HepG2 (cell line): ENCODE results near the gene RIBC1. TPM values are rescaled to one million over a fixed set of nuclear protein-coding genes. Genes with fewer than 3 reads are reported as not detected.

ENCODE experiments used
- ATAC-seq: fragments of 200-7000 bp; cut with Tn5 transposase; 3 replicates; pipeline ENCODE4 v1.9.1; 2020; ENCODE audit warnings: mild to moderate bottlenecking, moderate library complexity
- BruUV-seq: library from RNA; stranded (reverse); fragments of 400-500 nt; replicated peaks from 2 replicates; lab custom pipeline; 2021; lab: Mats Ljungman, UMichigan
- CTCF ChIA-PET: fragments of 300-600 bp; formaldehyde crosslinking; extraction: SDS; loops from one replicate; lab custom pipeline; 2021; ENCODE audit warnings: low total read pairs, inconsistent platforms, low intra/inter-chr PET ratio; lab: Yijun Ruan, JAX
- POLR2A ChIA-PET: fragments of 350-600 bp; sonication (Branson Sonifier 250); formaldehyde crosslinking; loops from one replicate; lab custom pipeline; 2020; ENCODE audit warnings: antibody characterized with exemption, inconsistent platforms; lab: Yijun Ruan, JAX
- DNase-seq: peaks from one replicate; pipeline ENCODE4 v3.0.0-alpha.2; 2015; ENCODE audit warnings: low spot score
- FAIRE-seq: peaks from 3 replicates; lab custom pipeline; 2011; peaks lifted over from hg19 to GRCh38; lab: Jason Lieb, UNC
- H2AFZ ChIP-seq: one replicate; pipeline ENCODE4 v1.6.1; 2011; ENCODE audit warnings: low read length, inconsistent platforms
- H3K27ac ChIP-seq: fragments of 300-600 bp; 3 replicates; pipeline ENCODE4 v1.8.0; 2011; ENCODE audit warnings: mixed run types, mild to moderate bottlenecking, mixed read lengths, low read length, inconsistent platforms; ENCODE audit not compliant: insufficient read depth; ENCODE audit errors: extremely low read length
- H3K27me3 ChIP-seq, 2 experiments: fragments of 200-600 bp in 1 of 2; 2 replicates in 1 of 2; 3 replicates in 1 of 2; pipeline versions ENCODE4 v1.6.0 to v1.8.0; 2011; ENCODE audit warnings: low read length in 2 of 2, mild to moderate bottlenecking in 2 of 2, moderate library complexity in 2 of 2, inconsistent platforms in 1 of 2; ENCODE audit not compliant: insufficient read depth in 2 of 2, control insufficient read depth in 1 of 2
- H3K36me3 ChIP-seq, 2 experiments: fragments of 200-600 bp in 1 of 2; replicated peaks in 1 of 2; 2 replicates in 1 of 2; 3 replicates in 1 of 2; pipeline versions ENCODE4 v1.5.1 to v1.8.0; 2011; ENCODE audit warnings: low read length in 2 of 2, inconsistent platforms in 1 of 2; ENCODE audit not compliant: insufficient read depth in 2 of 2, control insufficient read depth in 1 of 2
- H3K4me1 ChIP-seq: 2 replicates; pipeline ENCODE4 v1.5.1; 2012; ENCODE audit warnings: low read length, inconsistent platforms; ENCODE audit not compliant: insufficient read depth
- H3K4me2 ChIP-seq: 2 replicates; pipeline ENCODE4 v1.6.0; 2011; ENCODE audit warnings: low read depth, low read length, inconsistent platforms
- H3K4me3 ChIP-seq, 3 experiments: fragments of 200-600 bp in 1 of 3; sonication (generic), shearing (Covaris generic) in 1 of 3; replicated peaks in 1 of 3; 2 replicates each; pipeline ENCODE4 v1.5.1; 2011 to 2016; ENCODE audit warnings: low read length in 3 of 3, inconsistent platforms in 2 of 3, low read depth in 2 of 3, mild to moderate bottlenecking in 2 of 3, control low read depth in 1 of 3, mixed read lengths in 1 of 3; ENCODE audit not compliant: insufficient read depth in 1 of 3
- H3K79me2 ChIP-seq: one replicate; pipeline ENCODE4 v1.6.1; 2011; ENCODE audit warnings: low read length, inconsistent platforms; ENCODE audit not compliant: insufficient read depth
- H3K9ac ChIP-seq: 2 replicates; pipeline ENCODE4 v1.6.0; 2011; ENCODE audit warnings: mild to moderate bottlenecking, low read depth, low read length, inconsistent platforms; ENCODE audit not compliant: insufficient read depth
- H3K9me3 ChIP-seq: 2 replicates; pipeline ENCODE4 v1.5.1; 2012; ENCODE audit warnings: mild to moderate bottlenecking, low read length
- H4K20me1 ChIP-seq: 2 replicates; pipeline ENCODE4 v1.6.0; 2011; ENCODE audit warnings: inconsistent platforms, mild to moderate bottlenecking, low read length, moderate library complexity; ENCODE audit not compliant: insufficient read depth
- CEBPG ChIP-seq: IDR thresholded peaks from 2 replicates; pipeline ENCODE4 v1.6.1; 2016
- CREB1 ChIP-seq, 2 experiments: fragments of 450-650 bp in 1 of 2; IDR thresholded peaks; 2 replicates each; pipeline ENCODE4 v1.6.1; 2016 to 2017; ENCODE audit warnings: control low read depth in 1 of 2, mild to moderate bottlenecking in 1 of 2, missing compliant biosample characterization in 1 of 2, missing genetic modification characterization in 1 of 2
- FLYWCH1 ChIP-seq: sonication (generic); formaldehyde crosslinking; IDR thresholded peaks from 2 replicates; pipeline ENCODE4 v1.8.1; 2023; ENCODE audit warnings: mild to moderate bottlenecking, missing genetic modification reagents
- FOXK1 ChIP-seq: sonication (generic); formaldehyde crosslinking; IDR thresholded peaks from 2 replicates; pipeline ENCODE4 v1.4.0; 2020; ENCODE audit warnings: low read depth, missing genetic modification reagents, borderline replicate concordance
- GFI1 ChIP-seq: sonication (generic); formaldehyde crosslinking; IDR thresholded peaks from 2 replicates; pipeline ENCODE4 v1.5.0; 2020; ENCODE audit warnings: missing genetic modification reagents, mild to moderate bottlenecking, borderline replicate concordance
- PHF8 ChIP-seq: sonication (generic); formaldehyde crosslinking; IDR thresholded peaks from 2 replicates; pipeline ENCODE4 v1.5.0; 2020; ENCODE audit warnings: missing genetic modification reagents
- POLR2A ChIP-seq, 2 experiments: IDR thresholded peaks; 2 replicates each; pipeline ENCODE4 v1.6.1; 2011; ENCODE audit warnings: low read depth in 2 of 2, low read length in 2 of 2, mild to moderate bottlenecking in 1 of 2, moderate library complexity in 1 of 2; ENCODE audit not compliant: insufficient read depth in 1 of 2
- RBFOX2 ChIP-seq: fragments of 200-400 bp; formaldehyde crosslinking; IDR thresholded peaks from 2 replicates; pipeline ENCODE4 v1.6.1; 2017; ENCODE audit warnings: low read depth, mild to moderate bottlenecking, low read length
- SAFB2 ChIP-seq: sonication (generic); formaldehyde crosslinking; IDR thresholded peaks from 2 replicates; pipeline ENCODE4 v1.5.1; 2020; ENCODE audit warnings: missing genetic modification reagents, low read depth, mild to moderate bottlenecking, borderline replicate concordance
- SIX4 ChIP-seq: sonication (generic); formaldehyde crosslinking; IDR thresholded peaks from 2 replicates; pipeline ENCODE4 v1.4.0; 2020; ENCODE audit warnings: missing genetic modification reagents
- SMYD3 ChIP-seq: sonication (generic); formaldehyde crosslinking; IDR thresholded peaks from 2 replicates; pipeline ENCODE4 v1.8.1; 2023; ENCODE audit warnings: mild to moderate bottlenecking, missing genetic modification reagents
- YEATS2 ChIP-seq: sonication (generic); formaldehyde crosslinking; IDR thresholded peaks from 2 replicates; pipeline ENCODE4 v1.4.0; 2020; ENCODE audit warnings: missing genetic modification reagents, borderline replicate concordance
- YEATS4 ChIP-seq: sonication (generic); formaldehyde crosslinking; IDR thresholded peaks from 2 replicates; pipeline ENCODE4 v1.4.0; 2020; ENCODE audit warnings: missing genetic modification reagents, borderline replicate concordance
- ZFY ChIP-seq: sonication (generic); formaldehyde crosslinking; IDR thresholded peaks from 2 replicates; pipeline ENCODE4 v1.4.0; 2020; ENCODE audit warnings: missing genetic modification reagents
- ZNF468 ChIP-seq: sonication (generic); formaldehyde crosslinking; IDR thresholded peaks from 2 replicates; pipeline ENCODE4 v1.8.0; 2022; ENCODE audit warnings: mild to moderate bottlenecking, moderate library complexity, missing genetic modification reagents
- WGBS: methylation state at CpG from one replicate; pipeline ENCODE4 v1.1.6; 2017; ENCODE audit warnings: low lambda C conversion rate; 5-methylcytosine and 5-hydroxymethylcytosine counted together
- in situ Hi-C: cut with HindIII; loops from 2 replicates; pipeline ENCODE4 v1.10.0; 2017; ENCODE audit warnings: low pct_unique_long_range_greater_than_20kb; ENCODE audit not compliant: extremely low pct_ligation_motif_present
- intact Hi-C: fragments of 100-400 bp; cut with micrococcal nuclease; formaldehyde crosslinking; loops from one replicate; pipeline ENCODE4 v1.10.0; 2022; ENCODE audit not compliant: unreplicated experiment
- polyA plus RNA-seq, 8 experiments: library from polyadenylated mRNA; depleted of rRNA in 3 of 8; stranded (reverse) in 7 of 8; unstranded in 1 of 8; fragments of >200 nt; fragmentation: Illumina TruSeq in 4 of 8; extraction: Trizol in 4 of 8; gene quantifications; 2 replicates each; pipeline versions ENCODE4 v1.2.1 to v1.2.3, GENCODE V29; 2011 to 2016; ENCODE audit warnings: low read depth in 4 of 8, missing spikeins in 1 of 8, mixed read lengths in 1 of 8; ENCODE audit not compliant: insufficient read depth in 1 of 8
- total RNA-seq, 5 experiments: library from RNA; depleted of rRNA; stranded (reverse); fragments of >200 nt; fragmentation: Illumina TruSeq; extraction: Trizol; gene quantifications; 2 replicates each; pipeline ENCODE4 v1.2.3, GENCODE V29; 2016; ENCODE audit warnings: low read depth in 1 of 5
- TF ChIP-seq, protein P1 (sequence below): sonication (generic); formaldehyde crosslinking; IDR thresholded peaks from 2 replicates; pipeline ENCODE4 v1.4.0; 2020; ENCODE audit warnings: missing genetic modification reagents
- TF ChIP-seq, protein P2 (sequence below): IDR thresholded peaks from 2 replicates; pipeline ENCODE4 v1.6.1; 2016; ENCODE audit warnings: missing compliant biosample characterization, missing genetic modification reagents, borderline replicate concordance
- TF ChIP-seq, protein P3 (sequence below): sonication (generic); formaldehyde crosslinking; IDR thresholded peaks from 2 replicates; pipeline ENCODE4 v1.9.0; 2022; ENCODE audit warnings: missing genetic modification reagents, mild to moderate bottlenecking, borderline replicate concordance
- TF ChIP-seq, protein P4 (sequence below): sonication (generic); formaldehyde crosslinking; IDR thresholded peaks from 2 replicates; pipeline ENCODE4 v1.5.0; 2020; ENCODE audit warnings: missing genetic modification reagents

Gene RIBC1
- total and polyA plus RNA-seq, 2 of the 13 experiments (the other 11 are each of a cell fraction or from before 2014, with no cell fraction given), result 0.55 TPM; not detected in 1

DNA sequence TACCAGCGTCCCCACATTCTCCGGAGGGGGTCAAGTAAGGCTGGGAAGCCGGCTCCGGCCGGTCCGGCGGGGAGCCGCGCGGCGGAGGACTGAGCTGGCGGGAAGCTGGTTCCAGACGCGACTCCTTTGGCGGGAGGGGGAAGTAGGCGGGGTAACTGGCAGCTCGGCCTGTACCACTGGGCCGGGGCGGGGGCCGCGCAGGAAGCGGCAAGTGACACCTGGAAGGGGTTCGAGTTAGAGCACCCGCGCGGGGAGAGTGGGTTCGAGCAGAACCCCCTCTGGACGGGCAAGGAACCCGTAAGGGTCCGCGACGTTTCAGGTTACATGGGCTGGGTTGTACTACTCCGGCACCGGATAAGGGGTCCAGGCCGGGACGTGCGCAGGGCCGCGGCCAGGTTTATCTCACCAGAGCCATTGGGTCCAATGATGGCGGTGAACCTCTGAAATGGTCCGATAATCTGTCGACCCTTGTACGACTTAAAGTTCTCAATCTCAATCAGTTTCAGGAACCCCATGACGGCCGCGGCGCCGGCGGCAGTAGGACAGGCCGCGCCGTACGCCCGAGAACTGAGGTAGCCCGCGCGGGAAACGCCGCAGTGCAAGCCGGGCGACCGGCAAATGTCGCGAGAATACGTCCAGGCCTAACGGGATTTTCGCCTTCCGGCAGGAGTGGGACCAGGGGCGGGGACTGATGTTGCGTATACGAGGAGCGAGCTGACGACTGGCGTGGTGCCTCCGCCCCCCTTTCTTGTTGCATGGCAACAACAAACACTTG lies 400 bp upstream of the RIBC1 start, which contains the start of gene SMC1A:
TSS of gene SMC1A (minus strand) at position 569 of the 775 bp plus-strand sequence. CDS start at position 515, 54 bp downstream.
- H3K4me1 ChIP-seq, result peaks cover 16% of the 10 kb centered on the region
- H3K9me3 ChIP-seq, result no peaks in the 10 kb centered on the region
- no peak within 1 kb of the TSS for H2AFZ ChIP-seq
- CTCF ChIA-PET, result no interaction called here
- DNase-seq, result peak; percentile 87
- POLR2A ChIA-PET, result interaction anchor here (0.6 to 1.7 kb wide), 5 partner anchors 18 to 261 kb away, joined by 3 to 5 read pairs (median 4); no protein-coding TSS in a partner anchor
- H3K4me3 ChIP-seq, result peak within 1 kb of the TSS; percentile 73 to 80 (median 80)
- WGBS, result 0% methylated on average over 2 of the region's 75 CpGs
- H3K27me3 ChIP-seq, result no peaks in the 10 kb centered on the region
- peak within 1 kb of the TSS; percentile 86 for H3K4me2 ChIP-seq
- intact Hi-C loops (loop anchor here (5.0 kb wide), 1 partner anchor 195 kb away; the partner anchor contains the start of gene KDM5C), in situ Hi-C loops (no loop called here)
- peak within 1 kb of the TSS; percentile 94 for H3K27ac ChIP-seq
- FAIRE-seq, result peak; percentile 97
- peak; percentile 94 for ATAC-seq
- H3K9ac ChIP-seq, result peak within 1 kb of the TSS; percentile 89
- BruUV-seq, result no TSS peak
- peaks cover 32% of the 10 kb centered on the region for H3K79me2 ChIP-seq
- H3K36me3 ChIP-seq, result no peaks in the 10 kb centered on the region
- H4K20me1 ChIP-seq, result peaks cover 12% of the 10 kb centered on the region; the same call in 1 of the 2 replicates
- TF ChIP-seq YEATS2 (CRISPR knock-in tag) (peak; percentile 90), SAFB2 (CRISPR knock-in tag) (no peak), FOXK1 (CRISPR knock-in tag) (peak; percentile 20; the same call in 1 of the 2 replicates), SIX4 (CRISPR knock-in tag) (0 out of 2 replicates have a peak, but pooled peaks have one; percentile 14), PHF8 (peak; percentile 84), RBFOX2 (peak; percentile 83), ZFY (CRISPR knock-in tag) (peak; percentile 95), YEATS4 (CRISPR knock-in tag) (peak; percentile 67; the same call in 1 of the 2 replicates), SMYD3 (CRISPR knock-in tag) (no peak), CEBPG (CRISPR knock-in tag) (peak; percentile 51), FLYWCH1 (CRISPR knock-in tag) (0 out of 2 replicates have a peak, but pooled peaks have one; percentile 33), ZNF468 (CRISPR knock-in tag) (no peak), GFI1 (CRISPR knock-in tag) (peak; percentile 18; the same call in 1 of the 2 replicates), POLR2A (IDR thresholded peaks at IDR 0.05; ENCODE audit: insufficient read depth in 1 of 2, low read depth in 2 of 2, low read length in 2 of 2) (peak; percentile 52 to 79; a peak in 3 of 4 replicates), CREB1 (IDR thresholded peaks at IDR 0.05) (peak; percentile 59), CREB1 (CRISPR knock-in tag; IDR thresholded peaks at IDR 0.05) (0 out of 2 replicates have a peak, but pooled peaks have one; percentile 16)
- TF ChIP-seq, protein P1, sequence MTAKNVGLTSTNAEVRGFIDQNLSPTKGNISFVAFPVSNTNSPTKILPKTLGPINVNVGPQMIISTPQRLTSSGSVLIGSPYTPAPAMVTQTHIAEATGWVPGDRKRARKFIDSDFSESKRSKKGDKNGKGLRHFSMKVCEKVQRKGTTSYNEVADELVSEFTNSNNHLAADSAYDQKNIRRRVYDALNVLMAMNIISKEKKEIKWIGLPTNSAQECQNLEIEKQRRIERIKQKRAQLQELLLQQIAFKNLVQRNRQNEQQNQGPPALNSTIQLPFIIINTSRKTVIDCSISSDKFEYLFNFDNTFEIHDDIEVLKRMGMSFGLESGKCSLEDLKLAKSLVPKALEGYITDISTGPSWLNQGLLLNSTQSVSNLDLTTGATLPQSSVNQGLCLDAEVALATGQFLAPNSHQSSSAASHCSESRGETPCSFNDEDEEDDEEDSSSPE (CRISPR knock-in tag), result peak; percentile 91
- TF ChIP-seq, protein P2, sequence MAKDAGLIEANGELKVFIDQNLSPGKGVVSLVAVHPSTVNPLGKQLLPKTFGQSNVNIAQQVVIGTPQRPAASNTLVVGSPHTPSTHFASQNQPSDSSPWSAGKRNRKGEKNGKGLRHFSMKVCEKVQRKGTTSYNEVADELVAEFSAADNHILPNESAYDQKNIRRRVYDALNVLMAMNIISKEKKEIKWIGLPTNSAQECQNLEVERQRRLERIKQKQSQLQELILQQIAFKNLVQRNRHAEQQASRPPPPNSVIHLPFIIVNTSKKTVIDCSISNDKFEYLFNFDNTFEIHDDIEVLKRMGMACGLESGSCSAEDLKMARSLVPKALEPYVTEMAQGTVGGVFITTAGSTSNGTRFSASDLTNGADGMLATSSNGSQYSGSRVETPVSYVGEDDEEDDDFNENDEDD (CRISPR knock-in tag), result peak; percentile 85; the same call in 1 of the 2 replicates
- TF ChIP-seq, protein P3, sequence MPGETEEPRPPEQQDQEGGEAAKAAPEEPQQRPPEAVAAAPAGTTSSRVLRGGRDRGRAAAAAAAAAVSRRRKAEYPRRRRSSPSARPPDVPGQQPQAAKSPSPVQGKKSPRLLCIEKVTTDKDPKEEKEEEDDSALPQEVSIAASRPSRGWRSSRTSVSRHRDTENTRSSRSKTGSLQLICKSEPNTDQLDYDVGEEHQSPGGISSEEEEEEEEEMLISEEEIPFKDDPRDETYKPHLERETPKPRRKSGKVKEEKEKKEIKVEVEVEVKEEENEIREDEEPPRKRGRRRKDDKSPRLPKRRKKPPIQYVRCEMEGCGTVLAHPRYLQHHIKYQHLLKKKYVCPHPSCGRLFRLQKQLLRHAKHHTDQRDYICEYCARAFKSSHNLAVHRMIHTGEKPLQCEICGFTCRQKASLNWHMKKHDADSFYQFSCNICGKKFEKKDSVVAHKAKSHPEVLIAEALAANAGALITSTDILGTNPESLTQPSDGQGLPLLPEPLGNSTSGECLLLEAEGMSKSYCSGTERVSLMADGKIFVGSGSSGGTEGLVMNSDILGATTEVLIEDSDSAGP (CRISPR knock-in tag), result peak; percentile 49; the same call in 1 of the 2 replicates
- TF ChIP-seq, protein P4, sequence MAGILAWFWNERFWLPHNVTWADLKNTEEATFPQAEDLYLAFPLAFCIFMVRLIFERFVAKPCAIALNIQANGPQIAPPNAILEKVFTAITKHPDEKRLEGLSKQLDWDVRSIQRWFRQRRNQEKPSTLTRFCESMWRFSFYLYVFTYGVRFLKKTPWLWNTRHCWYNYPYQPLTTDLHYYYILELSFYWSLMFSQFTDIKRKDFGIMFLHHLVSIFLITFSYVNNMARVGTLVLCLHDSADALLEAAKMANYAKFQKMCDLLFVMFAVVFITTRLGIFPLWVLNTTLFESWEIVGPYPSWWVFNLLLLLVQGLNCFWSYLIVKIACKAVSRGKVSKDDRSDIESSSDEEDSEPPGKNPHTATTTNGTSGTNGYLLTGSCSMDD (CRISPR knock-in tag), result no peak
